ENCODE data around the gene BORCS6. TPM values are rescaled to one million over a fixed set of nuclear protein-coding genes. Genes with fewer than 3 reads are reported as not detected.

Gene BORCS6
- total and polyA plus RNA-seq, 2 of the 4 experiments (the other 2 are of a cell fraction), result 2.7 to 3.3 TPM

DNA sequence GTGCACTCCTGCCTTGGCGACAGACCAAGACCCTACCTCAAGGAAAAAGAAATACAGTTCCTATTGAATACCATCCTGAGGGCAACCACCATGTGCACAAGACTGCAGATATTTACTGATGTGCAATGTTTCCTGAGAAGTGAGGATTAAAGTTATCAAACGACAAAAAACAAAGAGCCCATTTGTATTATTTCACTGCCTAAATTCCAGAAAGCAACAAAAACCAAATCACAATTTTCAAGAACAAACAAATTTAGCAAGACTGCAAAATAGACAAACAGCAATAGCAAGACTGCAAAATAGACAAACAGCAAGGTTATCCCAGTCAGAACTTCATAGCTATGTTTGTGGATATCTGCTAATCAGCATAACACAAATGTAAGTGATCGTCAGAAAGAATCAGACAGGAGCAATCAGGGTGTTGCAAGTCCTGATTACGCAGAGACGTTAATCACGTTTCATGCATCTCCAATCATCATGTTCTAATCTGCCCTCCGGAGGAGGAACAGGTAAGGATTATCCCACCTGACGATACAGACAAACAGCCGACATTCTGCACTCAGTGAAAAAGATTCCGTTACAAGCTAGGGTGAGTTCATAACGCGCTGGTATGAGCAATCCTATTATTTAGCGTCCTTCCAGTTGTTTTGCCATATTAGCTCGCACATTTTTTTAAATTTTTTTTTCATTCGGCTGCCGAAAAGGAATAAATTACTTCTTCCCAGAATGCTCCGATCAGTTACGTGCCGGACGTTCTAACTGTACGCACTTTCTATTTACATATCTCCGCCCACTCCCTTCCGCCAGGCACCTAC, 16.7 kb downstream of the BORCS6 start:
- Histone ChIP-seq H4K20me1 (ENCODE audit: insufficient read depth, low read length) (peaks cover 8% of the 10 kb centered on the region; the same call in 1 of the 2 replicates), H3K23ac (ENCODE audit: low read depth, low read length) (peak overlapping the region; percentile 80; the same call in 1 of the 2 replicates), H2AK9ac (replicated peaks; ENCODE audit: low read depth, low read length, poor library complexity) (no peak overlapping the region), H3K56ac (ENCODE audit: extremely low read depth, insufficient read depth, low read length) (peak overlapping the region; percentile 99), H3K18ac (ENCODE audit: low read depth, low read length) (peak overlapping the region; percentile 59; the same call in 1 of the 2 replicates), H3K36me3 (ENCODE audit: control insufficient read depth, insufficient read depth, low read length) (no peaks in the 10 kb centered on the region), H4K5ac (ENCODE audit: low read depth, low read length) (peak overlapping the region; percentile 32; the same call in 1 of the 2 replicates), H3K4me2 (ENCODE audit: low read depth, low read length) (peak overlapping the region; percentile 95), H3K4me1 (ENCODE audit: control insufficient read depth, insufficient read depth, low read length) (peaks cover 12% of the 10 kb centered on the region), H2BK120ac (ENCODE audit: low read depth, low read length) (peak overlapping the region; percentile 97), H2AFZ (replicated peaks; ENCODE audit: low read length, poor library complexity) (peak overlapping the region; percentile 33), H3K9me3 (ENCODE audit: control insufficient read depth, insufficient read depth, low read length) (no peaks in the 10 kb centered on the region), H3K9ac (ENCODE audit: low read depth, low read length) (peak overlapping the region; percentile 88), H4K91ac (ENCODE audit: insufficient read depth, low read depth, low read length) (peak overlapping the region; percentile 84), H3K4ac (ENCODE audit: low read depth, low read length) (peak overlapping the region; percentile 81; the same call in 1 of the 2 replicates), H3K4me3 (ENCODE audit: insufficient read depth, low read depth, low read length) (peak overlapping the region; percentile 51), H4K8ac (ENCODE audit: low read depth in 2 of 2, low read length in 2 of 2) (peak overlapping the region in 1 of 2 experiments; percentile 96), H2BK5ac (ENCODE audit: low read depth, low read length, poor library complexity, severe bottlenecking) (peak overlapping the region; percentile 99), H2BK20ac (ENCODE audit: low read depth, low read length) (peak overlapping the region; percentile 94), H3K9me1 (ENCODE audit: insufficient read depth, low read length) (peaks cover 21% of the 10 kb centered on the region), H3K27ac (ENCODE audit: insufficient read depth, low read length) (peak overlapping the region; percentile 85), H2AK5ac (ENCODE audit: low read depth, low read length) (no peak overlapping the region; the same call in 1 of the 2 replicates), H3K79me1 (ENCODE audit: low read depth in 1 of 2, low read length in 2 of 2) (peaks cover 9 to 30% of the 10 kb centered on the region in 2 experiments; a peak in 3 of 4 replicates), H2BK15ac (ENCODE audit: low read depth, low read length) (no peak overlapping the region), H3K27me3 (ENCODE audit: control insufficient read depth, insufficient read depth, low read length) (no peaks in the 10 kb centered on the region), H3K14ac (replicated peaks; ENCODE audit: low read depth, low read length) (peak overlapping the region; percentile 92)
- CTCF ChIA-PET, result interaction anchor here (0.7 kb wide), 1 partner anchor 21 kb away, joined by 3 read pairs; no protein-coding TSS in a partner anchor
- WGBS, 2 experiments (ENCODE audit: extremely low coverage in 2 of 2, insufficient read length in 1 of 2), result 0% methylated on average over 6 of the region's 23 CpGs; no CpG with 5 or more reads in 1 of the 2 experiments
- BruUV-seq (replicated peaks), result TSS peak; percentile 99
- dilution Hi-C loops (cut with HindIII; ENCODE audit: low sequenced_read_pairs, unreplicated experiment), result no loop called here
- in situ Hi-C loops (cut with MboI; ENCODE audit: low sequenced_read_pairs), result loop anchor here (25.0 kb wide), 1 partner anchor 936 kb away; the partner anchor contains the start of genes DVL2, GABARAP and PHF23
- peak; percentile 84 for ATAC-seq (ENCODE audit: low read depth)
- POLR2A ChIA-PET (ENCODE audit: unreplicated experiment), result interaction anchor here (0.5 to 1.2 kb wide), 12 partner anchors 10 to 289 kb away, joined by 3 to 8 read pairs (median 4); no protein-coding TSS in a partner anchor
- TF ChIP-seq RAD21 (IDR thresholded peaks at IDR 0.05; ENCODE audit: low read length), result no peak
- TF ChIP-seq, protein P1, sequence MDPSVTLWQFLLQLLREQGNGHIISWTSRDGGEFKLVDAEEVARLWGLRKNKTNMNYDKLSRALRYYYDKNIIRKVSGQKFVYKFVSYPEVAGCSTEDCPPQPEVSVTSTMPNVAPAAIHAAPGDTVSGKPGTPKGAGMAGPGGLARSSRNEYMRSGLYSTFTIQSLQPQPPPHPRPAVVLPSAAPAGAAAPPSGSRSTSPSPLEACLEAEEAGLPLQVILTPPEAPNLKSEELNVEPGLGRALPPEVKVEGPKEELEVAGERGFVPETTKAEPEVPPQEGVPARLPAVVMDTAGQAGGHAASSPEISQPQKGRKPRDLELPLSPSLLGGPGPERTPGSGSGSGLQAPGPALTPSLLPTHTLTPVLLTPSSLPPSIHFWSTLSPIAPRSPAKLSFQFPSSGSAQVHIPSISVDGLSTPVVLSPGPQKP (IDR thresholded peaks at IDR 0.05; ENCODE audit: borderline replicate concordance, low read depth, low read length), result no peak
- TF ChIP-seq, protein P2, sequence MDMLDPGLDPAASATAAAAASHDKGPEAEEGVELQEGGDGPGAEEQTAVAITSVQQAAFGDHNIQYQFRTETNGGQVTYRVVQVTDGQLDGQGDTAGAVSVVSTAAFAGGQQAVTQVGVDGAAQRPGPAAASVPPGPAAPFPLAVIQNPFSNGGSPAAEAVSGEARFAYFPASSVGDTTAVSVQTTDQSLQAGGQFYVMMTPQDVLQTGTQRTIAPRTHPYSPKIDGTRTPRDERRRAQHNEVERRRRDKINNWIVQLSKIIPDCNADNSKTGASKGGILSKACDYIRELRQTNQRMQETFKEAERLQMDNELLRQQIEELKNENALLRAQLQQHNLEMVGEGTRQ (IDR thresholded peaks at IDR 0.05; ENCODE audit: low read depth, low read length), result no peak
- no peak for TF ChIP-seq NFE2L2 (IDR thresholded peaks at IDR 0.05; ENCODE audit: low read depth, low read length)
- TF ChIP-seq RFX5 (IDR thresholded peaks at IDR 0.05; ENCODE audit: low read depth, low read length), result no peak
- TF ChIP-seq CHD1 (IDR thresholded peaks at IDR 0.05; ENCODE audit: low read depth, low read length), result no peak; the same call in 1 of the 2 replicates
- TF ChIP-seq RCOR1 (IDR thresholded peaks at IDR 0.05; ENCODE audit: insufficient replicate concordance, low read length), result no peak
- peak; percentile 94 for TF ChIP-seq BHLHE40 (IDR thresholded peaks at IDR 0.05; ENCODE audit: low read depth, low read length)
- peak; percentile 91 for TF ChIP-seq CEBPB (IDR thresholded peaks at IDR 0.05; ENCODE audit: low read depth, low read length)
- TF ChIP-seq FOS (IDR thresholded peaks at IDR 0.05; ENCODE audit: low read depth, low read length), result no peak
- peak; percentile 100 for TF ChIP-seq POLR2A (IDR thresholded peaks at IDR 0.05; ENCODE audit: low read depth, low read length)
- no peak for TF ChIP-seq SMC3 (IDR thresholded peaks at IDR 0.05; ENCODE audit: low read depth, low read length)
- peak; percentile 88 for TF ChIP-seq MAFK (IDR thresholded peaks at IDR 0.05; ENCODE audit: low read depth, low read length)
- TF ChIP-seq MAZ (IDR thresholded peaks at IDR 0.05; ENCODE audit: borderline replicate concordance, low read depth, low read length), result peak; percentile 55; the same call in 1 of the 2 replicates
- DNase-seq, result peak; percentile 99
- intact Hi-C loops (cut with micrococcal nuclease), result loop anchor here (1.0 kb wide), 1 partner anchor 35 kb away; no protein-coding TSS in a partner anchor

All from IMR-90 (cell line).